ENCODE measurements around the gene PDCL2. TPM values are rescaled to one million over a fixed set of nuclear protein-coding genes. Genes with fewer than 3 reads are reported as not detected.

Gene PDCL2
- 2.7 TPM in 1 of 2 replicates, not detected in the other for total RNA-seq (2011; cell fraction: chromatin; rRNA removed; ENCODE audit: low replicate concordance)
- not detected in 2 replicates for total RNA-seq (2011; cell fraction: nucleolus; rRNA removed)
- not detected in 2 replicates for total RNA-seq (2011; cell fraction: nucleoplasm; rRNA removed)
- total RNA-seq (2014; rRNA removed), result 0.37 and 2.0 TPM in 2 replicates
- 1.8 and 1.9 TPM in 2 replicates for total RNA-seq (2014; rRNA removed; fragmentation: Illumina TruSeq; extraction: Trizol)
- total RNA-seq (2015; rRNA removed; fragmentation: Illumina TruSeq; extraction: Trizol), result 1.5 and 2.5 TPM in 2 replicates
- total RNA-seq (2021), result 1.2 and 1.7 TPM in 2 replicates
- polyA plus RNA-seq (2011; rRNA removed), result 0.49 and 1.4 TPM in 2 replicates
- 0.16 TPM in 1 of 2 replicates, not detected in the other for polyA plus RNA-seq (2011; cell fraction: cytosol; rRNA removed)
- polyA plus RNA-seq (2011; cell fraction: nucleus; rRNA removed), result 0.37 and 0.70 TPM in 2 replicates
- 0.79 and 1.2 TPM in 2 replicates for polyA plus RNA-seq (2012)
- 0.62 and 0.97 TPM in 2 replicates for polyA plus RNA-seq (2014; fragmentation: Illumina TruSeq; extraction: Trizol)
- polyA plus RNA-seq (2014; fragmentation: Nextera tagmentation; extraction: Ambion mirVana), result under 1 TPM; 0.62 to 0.87 TPM
- polyA plus RNA-seq (2014; rRNA removed), result 0.73 and 1.7 TPM in 2 replicates
- 0.57 and 0.60 TPM in 2 replicates for polyA minus RNA-seq (2011; rRNA and poly(A)+ RNA removed)
- not detected in 2 replicates for polyA minus RNA-seq (2011; cell fraction: cytosol; rRNA and poly(A)+ RNA removed)
- 0.67 and 1.00 TPM in 2 replicates for polyA minus RNA-seq (2011; cell fraction: nucleus; rRNA and poly(A)+ RNA removed)
- percentile 56 among the genes with signal in this experiment for Bru-seq, nascent RNA
- BruChase-seq, experiment 1, labeled RNA remaining after a 2-hour chase, result percentile 68 among the genes with signal in this experiment
- BruChase-seq, experiment 2, labeled RNA remaining after a 6-hour chase, result percentile 67 among the genes with signal in this experiment
- long read RNA-seq, experiment 1, result 0 reads
- long read RNA-seq, experiment 2, partial matches to known transcripts, result 2 of 3 reads
- long read RNA-seq, experiment 2, other reads (novel, unspliced or antisense), result 1 of 3 reads
- long read RNA-seq, experiment 3, result 0 reads

GRCh38 chr4:55592014-55592413 is at the start of gene PDCL2:
PDCL2 (minus strand) TSS chr4:55592245; CDS start chr4:55592109, 136 bp downstream.
- ATAC-seq (peak; percentile 52), FAIRE-seq (no peak), DNase-seq (ENCODE audit: extremely low read depth in 1 of 4, low spot score in 3 of 4) (peak in 1 of 4 experiments; percentile 14)
- Histone ChIP-seq H2AFZ (ENCODE audit: low read depth, low read length) (no peak within 1 kb of the TSS), H3K36me3 (ENCODE audit: control insufficient read depth, insufficient read depth, low read length) (peaks cover 22% of the 10 kb centered on the region; the same call in 1 of the 3 replicates), H3K27ac (ENCODE audit: extremely low read depth, low read depth, low read length) (no peak within 1 kb of the TSS), H3K9me3 (replicated peaks; ENCODE audit: control insufficient read depth, insufficient read depth, low read depth, low read length) (no peaks in the 10 kb centered on the region), H3K27me3 (ENCODE audit: control insufficient read depth in 2 of 2, insufficient read depth in 2 of 2, low read length in 2 of 2) (no peaks in the 10 kb centered on the region), H3K4me2 (ENCODE audit: insufficient read depth, low read length) (no peak within 1 kb of the TSS), H4K20me1 (replicated peaks; ENCODE audit: control insufficient read depth, insufficient read depth, low read length) (no peaks in the 10 kb centered on the region), H3K9me1 (ENCODE audit: control insufficient read depth, insufficient read depth, low read length) (no peaks in the 10 kb centered on the region), H3K4me1 (replicated peaks in 1 of 2; ENCODE audit: control insufficient read depth in 2 of 2, insufficient read depth in 2 of 2, low read length in 2 of 2) (peaks cover 0 to 5% of the 10 kb centered on the region in 2 experiments; a peak in 3 of 5 replicates), H3K79me2 (ENCODE audit: control insufficient read depth, insufficient read depth, low read length) (no peaks in the 10 kb centered on the region), H3K4me3 (no peak within 1 kb of the TSS), H3K9ac (ENCODE audit: insufficient read depth in 1 of 2, low read depth in 2 of 2, low read length in 2 of 2) (no peak within 1 kb of the TSS)
- no TSS peak for BruUV-seq (replicated peaks)
- ChIA-PET CTCF (ENCODE audit: low intra/inter-chr PET ratio) (no interaction called here), POLR2A (no interaction called here)
- intact Hi-C loops (cut with micrococcal nuclease) (no loop called here), in situ Hi-C loops (cut with MboI) (no loop called here)
- WGBS (ENCODE audit: insufficient coverage, low coverage, missing lambda C conversion rate), result 93% methylated on average over 13 of the region's 24 CpGs
- no peak for TF ChIP-seq MTA2 (IDR thresholded peaks at IDR 0.05; ENCODE audit: low read depth)
- TF ChIP-seq HMGN3 (IDR thresholded peaks at IDR 0.05; ENCODE audit: borderline replicate concordance, extremely low read depth, insufficient read length, low read depth, low read length), result peak; percentile 31
- TF ChIP-seq ATF3 (IDR thresholded peaks at IDR 0.05), result no peak
- no peak for TF ChIP-seq ATF3 (CRISPR knock-in tag; conservative IDR thresholded peaks at IDR 0.05)
- no peak for TF ChIP-seq ZBTB34 (CRISPR knock-in tag; IDR thresholded peaks at IDR 0.05)
- peak; percentile 42; the same call in 1 of the 2 replicates for TF ChIP-seq ZNF143 (CRISPR knock-in tag; IDR thresholded peaks at IDR 0.05)
- TF ChIP-seq MNT (conservative IDR thresholded peaks at IDR 0.05), result no peak
- no peak for TF ChIP-seq GTF2E2 (tag; IDR thresholded peaks at IDR 0.05)
- peak; percentile 99 for TF ChIP-seq ZBTB33 (CRISPR knock-in tag; IDR thresholded peaks at IDR 0.05)
- no peak for TF ChIP-seq ATF4 (CRISPR knock-in tag; IDR thresholded peaks at IDR 0.05)
- TF ChIP-seq RBM22 (IDR thresholded peaks at IDR 0.05; ENCODE audit: low read depth, low read length, poor library complexity, severe bottlenecking), result peak; percentile 98

All from K562 (cell line).